HG03442 (cell line): ENCODE measurements around the gene FOXRED2.
"Not testable (repeated sequence)": the region's sequence is repeated elsewhere in the genome, so short reads cannot be mapped to it uniquely, and the experiment has no call there.

Experiments
- ATAC-seq: cut with Tn5 transposase; IDR thresholded peaks from one replicate; pipeline ENCODE4 v1.9.1; 2021; ENCODE audit warnings: mild to moderate bottlenecking, moderate library complexity; ENCODE audit not compliant: unreplicated experiment

FOXRED2 gene

GRCh38 chr22:36470162-36470993 lies 36.5 kb downstream of the FOXRED2 start:
- ATAC-seq, result no peak

- no peak for ATAC-seq
These were observed 37.6 kb downstream of the FOXRED2 start for GRCh38 chr22:36469094-36469710.

- ATAC-seq, result no peak
These were observed 38.9 kb downstream of the FOXRED2 start for GRCh38 chr22:36467946-36468345.

DNA sequence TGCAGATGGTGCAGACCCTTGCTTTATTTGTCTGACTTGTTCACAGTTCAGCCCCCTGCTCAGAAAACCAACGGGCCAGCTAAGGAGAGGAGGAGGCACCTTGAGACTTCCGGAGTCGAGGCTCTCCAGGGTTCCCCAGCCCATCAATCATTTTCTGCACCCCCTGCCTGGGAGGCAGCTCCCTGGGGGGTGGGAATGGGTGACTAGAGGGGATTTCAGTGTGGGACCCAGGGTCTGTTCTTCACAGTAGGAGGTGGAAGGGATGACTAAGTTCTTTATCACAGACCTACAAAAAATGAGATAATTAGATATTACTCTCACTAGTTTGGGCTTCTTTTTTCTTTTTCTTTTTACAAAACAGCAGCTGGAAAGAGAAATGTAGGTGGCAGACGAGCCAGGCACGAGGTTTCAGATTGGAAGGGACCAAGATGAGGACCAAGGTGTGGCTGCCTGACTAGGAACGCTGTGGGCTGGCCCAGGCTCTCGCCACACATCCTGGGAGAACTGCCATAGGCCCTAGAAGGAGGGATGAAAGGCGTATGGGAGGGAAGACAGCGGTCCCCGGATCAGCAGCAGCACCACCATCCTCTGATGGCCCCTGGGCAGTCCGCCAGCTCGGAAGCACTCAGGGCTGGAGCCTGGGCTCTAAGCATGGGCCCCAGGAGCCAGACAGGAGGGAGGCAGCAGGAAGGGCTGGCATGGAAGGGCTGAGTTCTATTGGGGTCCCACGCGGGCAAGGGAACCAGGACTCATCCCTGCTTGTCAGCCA lies 39.6 kb downstream of the FOXRED2 start:
- no peak for ATAC-seq

- ATAC-seq, result no peak
These were observed 40.6 kb downstream of the FOXRED2 start for GRCh38 chr22:36466258-36466657.

- ATAC-seq, result no peak
These were observed 41.4 kb downstream of the FOXRED2 start for GRCh38 chr22:36465232-36466021.

DNA sequence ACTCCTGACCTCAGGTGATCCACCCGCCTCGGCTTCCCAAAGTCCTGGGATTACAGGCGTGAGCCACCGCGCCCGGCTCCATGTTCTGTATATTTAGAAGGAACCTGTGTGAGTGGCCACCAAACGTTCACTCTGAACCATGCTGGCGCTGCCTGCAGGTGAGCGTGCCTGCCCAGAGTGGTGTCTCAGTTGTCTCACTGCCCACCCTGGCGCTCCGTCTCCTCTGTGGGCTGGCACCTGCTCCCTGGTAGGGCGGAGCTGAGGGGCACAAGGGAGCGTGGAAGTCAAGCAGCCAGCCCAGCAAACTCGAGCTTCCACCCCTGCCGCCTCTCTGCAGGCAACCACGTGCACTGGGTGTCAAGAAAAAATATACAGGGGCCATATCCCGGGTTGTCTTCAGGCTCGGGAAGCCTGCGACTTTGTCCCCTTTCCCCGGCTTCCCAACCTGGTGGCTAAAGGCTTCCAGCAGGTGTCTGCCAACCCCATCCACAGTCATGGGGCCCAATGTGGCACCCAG lies 42.1 kb downstream of the FOXRED2 start:
- no peak for ATAC-seq

- no peak for ATAC-seq
These were observed 43.1 kb downstream of the FOXRED2 start for GRCh38 chr22:36463783-36464184.

GRCh38 chr22:36461665-36462649 lies 44.9 kb downstream of the FOXRED2 start:
- no peak for ATAC-seq

DNA sequence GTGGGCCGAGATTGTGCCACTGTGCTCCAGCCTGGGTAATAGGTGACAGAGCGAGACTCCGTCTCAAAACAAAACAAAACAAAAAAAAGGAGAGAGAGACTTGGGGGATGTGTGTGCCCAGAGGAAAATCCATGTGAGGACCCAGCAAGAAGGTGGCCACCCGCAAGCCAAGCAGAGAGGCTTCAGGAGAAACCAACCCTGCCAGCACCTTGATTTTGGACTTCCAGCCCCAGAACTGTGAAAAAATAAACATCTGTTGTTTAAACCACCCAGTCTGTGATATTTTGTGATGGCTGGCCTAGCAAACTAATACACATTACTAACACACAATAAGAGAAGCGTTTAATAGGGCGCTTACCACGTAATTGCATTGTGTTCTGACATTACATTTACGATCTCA lies 46.6 kb downstream of the FOXRED2 start:
- no peak for ATAC-seq

- no peak for ATAC-seq
These were observed 49.0 kb downstream of the FOXRED2 start for GRCh38 chr22:36457688-36458450.

DNA sequence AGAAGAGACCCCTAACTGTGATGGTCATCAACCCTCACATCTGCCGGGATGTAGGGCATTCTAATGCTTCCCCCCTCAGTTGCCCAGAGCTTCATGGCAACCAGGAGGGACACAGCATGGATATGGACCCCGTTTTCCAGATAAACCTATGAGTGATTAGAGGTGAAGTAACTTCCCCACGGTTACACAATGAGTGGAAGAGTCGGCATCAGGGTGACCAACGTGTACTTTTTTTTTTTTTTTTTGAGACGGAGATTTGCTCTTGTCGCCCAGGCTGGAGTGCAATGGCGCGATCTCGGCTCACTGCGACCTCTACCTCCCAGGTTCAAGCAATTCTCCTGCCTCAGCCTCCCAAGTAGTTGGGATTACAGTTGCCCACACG lies 50.4 kb downstream of the FOXRED2 start:
- ATAC-seq, result no peak

DNA sequence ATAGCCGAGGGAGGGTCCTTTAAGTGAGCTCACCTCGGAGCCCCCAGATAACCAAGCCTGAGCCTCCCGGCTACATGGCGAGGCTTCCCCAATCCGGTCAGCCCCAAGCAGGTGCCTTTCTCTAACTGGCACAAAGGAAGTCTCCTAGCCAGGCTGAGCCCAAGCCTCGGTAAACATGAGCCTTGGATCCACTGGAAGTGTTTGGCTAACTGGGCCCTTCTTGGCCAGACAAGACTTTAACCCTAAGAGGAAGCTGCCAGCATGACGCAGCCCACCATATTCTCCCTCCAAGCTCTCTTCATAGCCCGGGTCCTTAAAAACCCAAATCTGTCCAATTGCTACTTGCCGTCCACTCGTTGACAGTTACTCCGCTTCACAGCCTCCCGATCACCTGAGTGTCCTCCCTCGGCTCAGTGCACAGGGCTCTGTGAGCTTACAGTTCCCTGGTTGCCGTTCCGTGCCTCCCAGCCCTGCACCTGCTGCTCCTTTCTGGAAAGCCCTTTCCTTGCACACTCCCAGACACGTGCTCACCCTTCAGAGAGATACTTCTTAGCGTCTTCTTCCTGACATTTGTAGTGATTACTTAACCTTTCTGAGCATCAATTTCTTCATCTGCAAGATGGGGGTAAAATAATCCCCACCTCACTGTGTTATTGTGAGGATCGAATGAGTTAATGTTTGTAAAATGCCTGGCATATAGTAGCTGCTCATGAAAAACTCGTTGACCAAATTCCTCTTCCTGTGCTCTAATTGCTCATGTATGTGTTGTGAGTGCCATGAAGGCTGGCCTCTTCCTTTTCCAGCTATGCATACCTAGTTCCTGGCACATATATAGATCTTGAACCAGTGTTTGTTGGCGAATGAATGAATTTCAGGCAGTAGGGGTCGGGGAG lies 51.0 kb downstream of the FOXRED2 start:
- ATAC-seq, result no peak

- peak; percentile 56 for ATAC-seq
These were observed 51.8 kb downstream of the FOXRED2 start for GRCh38 chr22:36454916-36455570.

GRCh38 chr22:36453855-36454378 lies 52.9 kb downstream of the FOXRED2 start:
- no peak for ATAC-seq

DNA sequence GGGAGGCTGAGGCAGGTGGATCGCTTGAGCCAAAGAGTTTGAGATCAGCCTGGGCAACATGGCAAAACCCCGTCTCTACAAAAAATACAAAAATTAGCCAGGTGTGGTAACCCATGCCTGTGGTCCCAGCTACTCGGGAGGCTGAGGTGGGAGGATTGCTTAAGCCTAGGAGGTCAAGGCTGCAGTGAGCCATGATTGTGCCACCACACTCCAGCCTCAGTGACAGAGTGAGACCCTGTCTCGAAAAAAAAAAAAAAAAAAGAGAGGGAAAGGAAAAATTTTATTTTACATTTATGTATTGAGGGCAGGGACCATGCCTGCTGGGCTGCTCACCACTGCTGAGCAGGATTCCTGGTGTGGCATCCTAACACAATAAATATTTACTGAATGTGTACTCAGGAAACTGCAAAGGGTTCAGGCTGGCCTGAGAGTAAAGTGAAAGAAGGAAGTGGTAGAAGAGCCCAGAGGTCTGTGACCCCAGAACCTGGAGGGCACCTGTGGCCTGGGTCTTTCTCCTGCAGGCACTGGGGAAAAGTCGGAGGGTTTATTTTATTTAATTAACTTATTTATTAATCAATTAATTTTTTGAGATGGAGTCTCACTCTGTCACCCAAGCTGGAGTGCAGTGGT lies 53.7 kb downstream of the FOXRED2 start:
- ATAC-seq, result not testable (repeated sequence)
